SK-N-SH treated with all-trans-retinoic acid at 6 μM for 48 hours (cell line): ENCODE measurements around the gene SPRING1.

Experiments used
- CSRNP3 ChIP-seq: fragments of 250-450 bp; sonication (Bioruptor Pico); IDR thresholded peaks from 2 replicates; pipeline ENCODE4 v1.5.1; 2021; ENCODE audit warnings: mild to moderate bottlenecking, moderate library complexity
- POU6F1 ChIP-seq: fragments of 250-450 bp; sonication (Bioruptor Pico); IDR thresholded peaks from 2 replicates; pipeline ENCODE4 v1.8.0; 2021; ENCODE audit warnings: low read depth, mild to moderate bottlenecking, moderate library complexity, borderline replicate concordance
- PPARA ChIP-seq: fragments of 250-450 bp; sonication (Bioruptor Pico); IDR thresholded peaks from 2 replicates; pipeline ENCODE4 v1.5.0; 2020; ENCODE audit warnings: mild to moderate bottlenecking, borderline replicate concordance
- RARB ChIP-seq: fragments of 250-450 bp; sonication (Bioruptor Pico); IDR thresholded peaks from 2 replicates; pipeline ENCODE4 v1.8.0; 2021; ENCODE audit warnings: mild to moderate bottlenecking, moderate library complexity
- TSHZ2 ChIP-seq: fragments of 250-450 bp; sonication (Bioruptor Pico); IDR thresholded peaks from 2 replicates; pipeline ENCODE4 v1.5.0; 2020; ENCODE audit warnings: mild to moderate bottlenecking, moderate library complexity
- ZNF565 ChIP-seq: fragments of 450-650 bp; formaldehyde crosslinking; conservative IDR thresholded peaks from 2 replicates; pipeline ENCODE4 v1.5.0; 2020; ENCODE audit warnings: low read depth, mild to moderate bottlenecking, moderate library complexity
- TF ChIP-seq, protein P1 (sequence below): fragments of 250-450 bp; sonication (Bioruptor Pico); IDR thresholded peaks from 2 replicates; pipeline ENCODE4 v1.8.0; 2020; ENCODE audit warnings: mild to moderate bottlenecking, moderate library complexity, borderline replicate concordance

- TF ChIP-seq RARB (no peak), PPARA (no peak), ZNF565 (CRISPR knock-in tag) (no peak), CSRNP3 (CRISPR knock-in tag) (no peak), POU6F1 (no peak), TSHZ2 (no peak)
- TF ChIP-seq, protein P1, sequence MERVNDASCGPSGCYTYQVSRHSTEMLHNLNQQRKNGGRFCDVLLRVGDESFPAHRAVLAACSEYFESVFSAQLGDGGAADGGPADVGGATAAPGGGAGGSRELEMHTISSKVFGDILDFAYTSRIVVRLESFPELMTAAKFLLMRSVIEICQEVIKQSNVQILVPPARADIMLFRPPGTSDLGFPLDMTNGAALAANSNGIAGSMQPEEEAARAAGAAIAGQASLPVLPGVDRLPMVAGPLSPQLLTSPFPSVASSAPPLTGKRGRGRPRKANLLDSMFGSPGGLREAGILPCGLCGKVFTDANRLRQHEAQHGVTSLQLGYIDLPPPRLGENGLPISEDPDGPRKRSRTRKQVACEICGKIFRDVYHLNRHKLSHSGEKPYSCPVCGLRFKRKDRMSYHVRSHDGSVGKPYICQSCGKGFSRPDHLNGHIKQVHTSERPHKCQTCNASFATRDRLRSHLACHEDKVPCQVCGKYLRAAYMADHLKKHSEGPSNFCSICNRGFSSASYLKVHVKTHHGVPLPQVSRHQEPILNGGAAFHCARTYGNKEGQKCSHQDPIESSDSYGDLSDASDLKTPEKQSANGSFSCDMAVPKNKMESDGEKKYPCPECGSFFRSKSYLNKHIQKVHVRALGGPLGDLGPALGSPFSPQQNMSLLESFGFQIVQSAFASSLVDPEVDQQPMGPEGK (CRISPR knock-in tag), result no peak
Measured at GRCh38 chr12:116766285-116766684, 28.4 kb upstream of the SPRING1 start.
